Astrocyte of the hippocampus (primary cell): ENCODE data around the gene TSKS.
A peak's percentile ranks its signal among the peaks of the same experiment; 100 is the strongest.

Source experiments
- DNase-seq: peaks from one replicate; pipeline ENCODE4 v3.0.0; 2011; ENCODE audit warnings: low read depth, low spot score

Gene TSKS

DNA sequence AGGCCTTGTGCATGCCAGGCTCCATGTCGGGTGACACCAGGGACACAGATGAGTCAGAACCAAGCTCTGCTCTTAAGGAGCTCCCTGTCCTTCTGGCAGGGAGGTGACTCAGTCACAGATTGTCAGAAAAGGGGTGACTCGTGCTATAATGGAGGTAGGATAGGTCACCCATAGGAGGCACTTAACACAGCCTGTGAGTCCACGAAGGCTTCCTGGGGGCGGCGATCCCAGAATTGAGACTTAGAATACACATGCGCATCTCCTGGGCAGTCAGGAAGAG, 30.4 kb upstream of the TSKS start:
- peak; percentile 26 for DNase-seq

DNA sequence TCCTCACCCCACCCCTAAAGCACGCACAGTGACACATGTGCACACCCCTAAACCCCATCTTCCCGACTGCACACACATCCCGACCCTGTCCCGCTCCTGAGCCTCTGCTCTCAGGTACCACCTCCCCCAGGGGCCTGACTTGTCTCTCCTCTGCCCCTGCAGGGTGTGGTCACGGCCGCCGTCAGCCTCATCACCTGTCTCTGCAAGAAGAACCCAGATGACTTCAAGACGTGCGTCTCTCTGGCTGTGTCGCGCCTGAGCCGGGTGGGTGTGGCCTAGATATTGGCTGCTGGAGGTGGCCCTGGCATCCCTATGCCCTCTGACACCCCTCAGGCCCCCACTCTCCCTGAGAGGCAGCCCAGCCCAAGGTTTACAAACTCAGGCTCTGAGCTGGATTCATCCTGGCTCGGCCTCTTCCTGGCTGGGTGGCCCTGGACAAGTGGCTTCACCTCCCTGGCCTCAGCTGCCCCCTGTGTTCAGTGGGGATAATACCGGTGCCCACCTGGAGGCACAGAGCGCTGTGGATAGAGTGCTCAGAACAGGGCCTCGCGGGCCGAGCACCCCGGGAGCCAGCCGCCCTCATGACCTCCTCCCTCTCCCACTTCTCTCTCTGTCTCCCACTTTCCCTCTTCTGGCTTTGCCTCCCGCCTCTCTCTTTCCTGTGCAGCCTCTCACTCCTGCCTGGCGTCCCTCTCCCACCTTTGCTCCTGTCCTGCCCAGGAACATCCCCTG, 29.9 kb upstream of the TSKS start:
- no peak for DNase-seq

DNA sequence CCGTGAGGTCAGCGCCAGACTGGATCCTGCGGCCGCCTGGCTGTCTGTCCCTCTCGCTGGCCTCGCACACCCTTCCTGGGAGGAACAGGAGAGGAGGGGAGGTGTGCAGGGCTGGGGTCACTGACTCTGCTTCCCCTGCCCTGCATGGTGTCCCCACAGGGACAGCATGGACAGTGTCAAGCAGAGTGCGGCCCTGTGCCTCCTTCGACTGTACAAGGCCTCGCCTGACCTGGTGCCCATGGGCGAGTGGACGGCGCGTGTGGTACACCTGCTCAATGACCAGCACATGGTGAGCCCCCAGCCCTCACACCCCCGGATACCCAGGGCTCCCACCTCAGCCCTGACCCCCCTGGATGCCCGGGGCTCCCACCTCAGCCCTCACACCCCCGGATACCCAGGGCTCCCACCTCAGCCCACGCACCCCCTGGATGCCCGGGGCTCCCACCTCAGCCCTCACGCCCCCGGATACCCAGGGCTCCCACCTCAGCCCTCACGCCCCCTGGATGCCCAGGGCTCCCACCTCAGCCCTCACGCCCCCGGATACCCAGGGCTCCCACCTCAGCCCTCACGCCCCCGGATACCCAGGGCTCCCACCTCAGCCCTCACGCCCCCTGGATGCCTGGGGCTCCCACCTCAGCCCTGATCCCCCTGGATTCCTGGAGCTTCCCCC, 28.8 kb upstream of the TSKS start:
- DNase-seq, result no peak

DNA sequence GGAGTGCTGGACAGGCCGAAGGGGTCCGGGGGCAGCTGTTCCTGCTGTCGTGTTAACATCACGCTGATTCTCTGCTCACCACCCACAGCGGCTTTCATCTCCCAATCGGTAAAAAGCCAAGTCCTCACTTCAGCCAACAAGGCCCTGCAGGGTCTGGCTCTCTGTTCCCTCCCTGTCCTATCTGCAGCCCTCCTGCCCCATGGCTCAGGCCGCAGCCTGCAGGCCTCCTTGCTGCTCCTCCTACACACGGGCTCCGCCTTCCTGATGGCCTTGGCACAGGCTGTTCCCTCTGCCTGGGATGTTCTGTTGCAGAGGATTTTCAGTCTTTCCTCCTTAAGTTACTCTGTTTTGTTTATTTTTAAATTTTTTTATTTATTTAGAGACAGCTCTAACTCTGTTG, 27.8 kb upstream of the TSKS start:
- no peak for DNase-seq

DNA sequence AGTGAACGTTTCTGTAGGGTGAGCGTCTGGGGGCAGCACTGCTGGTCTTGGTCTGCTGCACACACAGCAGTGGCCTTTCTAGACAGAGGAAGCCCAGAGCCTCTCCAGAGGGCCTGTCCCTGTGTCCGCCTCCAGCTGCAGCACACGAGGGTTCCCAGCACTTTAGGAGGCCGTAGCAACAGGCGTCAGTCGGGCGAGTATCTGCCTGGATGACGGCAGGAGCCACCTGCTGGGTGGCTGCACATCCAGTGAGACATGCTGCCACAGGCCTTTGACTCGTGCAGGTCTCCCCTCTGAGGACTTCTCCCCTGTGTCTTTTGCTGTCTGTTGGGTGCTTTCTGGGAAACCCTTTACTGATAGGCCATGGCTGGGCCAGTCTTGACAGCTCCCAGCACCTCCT, 25.8 kb upstream of the TSKS start:
- no peak for DNase-seq

DNA sequence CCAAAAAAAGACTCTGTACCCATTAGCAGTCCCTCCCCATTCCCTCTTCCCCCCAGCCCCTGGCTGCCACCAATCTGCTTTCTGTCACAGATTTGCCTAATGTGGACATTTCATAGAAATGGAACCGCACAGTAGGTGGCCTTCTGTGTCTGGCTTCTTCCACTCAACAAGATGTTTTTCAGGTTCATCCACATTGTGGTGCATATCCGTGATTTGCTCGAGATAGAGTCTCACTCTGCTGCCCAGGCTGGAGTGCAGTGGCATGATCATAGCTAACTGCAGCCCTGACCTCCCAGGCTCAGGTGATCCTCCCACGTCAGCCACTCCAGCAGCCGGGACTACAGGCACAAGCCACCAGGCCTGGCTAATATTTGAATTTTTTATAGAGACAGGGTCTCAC, 24.6 kb upstream of the TSKS start:
- DNase-seq, result no peak

DNA sequence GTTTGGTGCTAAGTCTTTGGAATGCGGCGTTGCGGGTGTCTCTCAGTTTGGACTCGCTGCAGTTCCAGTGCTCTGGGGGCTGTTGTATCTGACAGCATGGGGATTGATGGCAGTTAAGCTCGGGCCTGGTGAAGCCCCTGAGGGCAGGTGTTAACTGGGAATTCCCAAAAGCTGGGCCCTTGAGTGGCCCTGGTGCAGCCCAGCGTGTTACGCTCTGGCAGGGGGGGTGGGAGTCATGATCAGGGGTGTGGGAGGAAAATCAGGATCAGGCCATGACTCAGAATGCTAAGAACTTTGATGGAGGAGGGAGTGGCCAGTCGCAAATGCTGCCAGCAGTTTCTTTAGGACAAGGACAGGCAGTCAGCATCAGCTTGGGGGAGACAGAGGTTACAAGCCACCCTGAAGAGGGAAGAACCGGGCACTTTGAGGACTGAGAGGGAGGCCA, 23.3 kb upstream of the TSKS start:
- peak; percentile 52 for DNase-seq

DNA sequence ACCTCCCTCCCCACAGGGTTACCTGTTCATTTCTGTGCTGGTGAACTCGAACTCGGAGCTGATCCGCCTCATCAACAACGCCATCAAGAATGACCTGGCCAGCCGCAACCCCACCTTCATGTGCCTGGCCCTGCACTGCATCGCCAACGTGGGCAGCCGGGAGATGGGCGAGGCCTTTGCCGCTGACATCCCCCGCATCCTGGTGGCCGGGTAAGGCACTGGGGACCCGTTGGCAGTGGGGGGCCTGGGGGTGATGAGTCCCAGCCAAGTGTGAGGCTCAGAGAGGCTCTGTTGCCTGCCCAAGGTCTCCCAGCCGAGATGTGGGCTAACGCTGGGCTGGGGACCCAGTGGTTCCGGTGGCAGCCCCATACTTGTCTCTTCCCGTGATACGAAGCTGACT, 19.4 kb upstream of the TSKS start:
- DNase-seq, result no peak

DNA sequence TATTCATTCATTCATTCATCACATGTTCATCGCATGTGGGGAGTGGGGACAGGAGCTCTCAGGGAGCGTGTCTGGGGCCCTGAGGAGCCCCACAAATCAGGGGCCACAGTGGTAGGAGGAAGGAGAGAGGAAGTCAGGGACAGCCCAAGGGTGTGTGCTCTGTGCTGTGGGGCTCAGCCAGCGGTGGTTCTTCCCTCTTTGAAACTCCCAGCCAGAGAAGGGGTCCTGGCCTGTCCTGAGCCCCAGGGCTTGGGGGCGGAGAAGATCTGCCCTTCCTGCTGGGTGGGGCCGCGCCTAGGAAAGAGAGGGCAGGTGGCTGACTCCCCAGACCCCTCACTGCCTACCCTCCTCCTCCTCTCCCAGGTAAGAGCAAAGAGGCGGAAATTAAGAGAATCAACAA, 18.3 kb upstream of the TSKS start:
- no peak for DNase-seq

DNA sequence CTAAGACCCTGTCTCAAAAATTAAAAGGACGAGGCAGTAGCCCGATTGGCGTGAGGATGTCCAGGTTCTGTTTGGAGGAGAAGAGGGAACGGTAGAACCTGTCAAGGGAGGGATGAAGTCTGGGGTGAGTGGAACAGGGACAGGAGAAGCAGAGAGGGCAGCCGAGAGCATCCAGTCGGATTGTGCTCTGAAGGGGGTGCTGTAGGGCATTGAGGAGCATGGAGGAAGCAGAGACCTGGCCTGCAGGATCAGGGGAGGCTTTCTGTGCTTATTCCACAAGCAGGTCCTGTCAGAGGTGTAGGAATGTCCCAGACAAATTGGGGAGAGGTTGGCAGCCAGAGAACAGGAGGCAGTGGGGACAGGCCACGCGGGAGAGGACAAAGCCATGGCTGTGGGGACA, 17.8 kb upstream of the TSKS start:
- DNase-seq, result no peak

DNA sequence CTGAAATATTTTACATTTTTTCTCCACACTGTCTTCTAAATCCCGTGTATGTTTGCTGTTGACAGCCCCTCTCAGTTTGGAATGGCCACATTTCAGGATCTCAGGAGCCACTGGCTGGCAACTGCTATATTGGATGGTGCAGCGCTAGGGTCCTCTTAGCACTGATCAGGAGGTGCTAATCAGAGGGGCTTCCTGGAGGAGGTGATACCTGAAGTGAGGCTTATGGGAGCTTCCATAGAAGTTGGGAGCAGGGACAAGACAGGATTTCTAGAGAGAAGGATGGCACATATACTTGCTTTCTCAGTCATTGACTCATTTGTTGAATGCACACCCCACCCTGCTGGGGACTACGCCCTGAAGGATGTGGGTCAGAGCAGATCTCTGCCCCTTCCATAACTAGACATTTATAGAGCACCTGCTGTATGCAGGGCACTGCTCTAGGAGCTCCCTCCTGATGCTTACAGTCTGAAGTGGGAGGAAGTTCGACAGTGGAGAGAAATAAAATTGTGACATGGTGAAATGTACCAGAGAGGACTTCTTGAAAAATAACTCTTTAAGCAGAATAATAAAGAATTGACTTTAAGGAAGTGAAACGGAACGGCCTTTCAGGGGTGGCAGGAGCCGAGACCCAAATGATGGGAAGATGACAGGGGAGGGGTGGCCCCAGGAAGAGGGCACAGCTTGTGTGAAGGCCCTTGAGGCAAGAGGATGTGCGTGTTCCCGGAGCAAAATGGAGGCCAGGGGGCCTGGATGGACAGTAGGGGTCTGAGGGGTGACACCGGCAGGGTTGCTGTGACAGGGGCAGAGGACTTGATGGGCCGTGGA, 16.8 kb upstream of the TSKS start:
- DNase-seq, result no peak

DNA sequence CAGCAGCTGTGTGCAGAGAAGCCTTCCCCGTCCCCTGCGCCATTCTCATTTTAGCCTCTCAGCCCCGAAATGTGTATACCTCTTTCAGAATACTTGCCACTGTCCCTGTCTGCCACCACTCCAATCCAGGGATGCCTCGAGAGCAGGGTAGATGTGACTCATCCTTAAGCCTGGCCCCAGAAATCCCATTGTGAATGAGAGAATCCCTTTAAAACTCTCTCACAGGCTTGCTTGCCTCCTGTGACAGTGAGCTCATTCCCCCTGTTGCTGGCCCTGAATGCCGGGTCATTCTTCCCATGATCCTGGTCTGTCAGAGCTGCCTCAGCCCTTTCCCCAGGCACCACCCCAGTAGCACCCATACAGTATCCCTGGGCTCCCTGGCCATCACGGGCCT, 13.3 kb upstream of the TSKS start:
- no peak for DNase-seq

DNA sequence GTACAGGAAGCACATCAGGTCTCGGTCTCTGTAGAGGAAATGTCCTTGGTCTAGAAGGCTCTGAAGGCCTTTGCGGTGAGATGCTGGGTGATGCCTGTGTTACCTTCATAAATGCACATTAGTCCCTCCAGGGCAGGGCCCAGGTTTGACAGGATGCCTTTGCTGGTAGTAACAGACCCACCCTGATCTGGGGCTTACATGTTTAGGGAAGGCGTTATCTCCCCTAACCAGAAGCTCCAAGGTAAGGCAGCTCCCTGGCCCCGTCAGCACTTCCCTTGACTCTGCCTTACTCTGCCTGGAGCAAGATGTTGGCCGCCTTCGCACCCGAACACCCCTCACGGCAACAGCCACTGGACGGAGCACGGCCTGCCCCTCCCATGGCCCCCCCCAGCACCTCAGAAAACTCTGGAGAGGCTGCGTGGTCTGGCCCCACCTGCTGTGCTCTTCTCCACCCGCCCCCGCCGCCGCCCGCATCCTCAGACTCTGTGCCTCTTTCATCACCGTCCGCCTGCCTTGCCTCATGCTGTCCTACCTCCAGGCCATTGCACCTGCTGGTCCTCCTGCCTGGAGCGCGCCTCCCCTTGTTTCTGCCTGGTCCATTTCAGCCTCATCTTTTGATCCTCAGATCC, 12.8 kb upstream of the TSKS start:
- no peak for DNase-seq

DNA sequence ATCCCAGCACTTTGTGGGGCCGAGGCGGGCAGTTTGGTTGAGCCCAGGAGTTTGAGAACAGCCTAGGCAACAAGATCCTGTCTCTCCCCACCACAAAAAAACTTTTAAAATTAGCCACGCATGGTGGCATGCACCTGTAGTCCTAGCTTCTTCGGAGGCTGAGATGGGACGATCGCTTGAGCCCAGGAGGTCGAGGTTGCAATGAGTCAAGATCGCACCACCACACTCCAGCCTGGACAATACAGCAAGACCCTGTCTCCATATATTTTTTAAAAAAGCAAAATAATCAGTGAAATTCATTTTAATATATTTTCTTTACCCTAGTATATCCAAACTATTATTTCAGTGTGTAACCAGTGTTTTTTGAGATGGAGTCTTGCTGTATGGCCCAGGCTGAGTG, 11.9 kb upstream of the TSKS start:
- DNase-seq, result no peak

DNA sequence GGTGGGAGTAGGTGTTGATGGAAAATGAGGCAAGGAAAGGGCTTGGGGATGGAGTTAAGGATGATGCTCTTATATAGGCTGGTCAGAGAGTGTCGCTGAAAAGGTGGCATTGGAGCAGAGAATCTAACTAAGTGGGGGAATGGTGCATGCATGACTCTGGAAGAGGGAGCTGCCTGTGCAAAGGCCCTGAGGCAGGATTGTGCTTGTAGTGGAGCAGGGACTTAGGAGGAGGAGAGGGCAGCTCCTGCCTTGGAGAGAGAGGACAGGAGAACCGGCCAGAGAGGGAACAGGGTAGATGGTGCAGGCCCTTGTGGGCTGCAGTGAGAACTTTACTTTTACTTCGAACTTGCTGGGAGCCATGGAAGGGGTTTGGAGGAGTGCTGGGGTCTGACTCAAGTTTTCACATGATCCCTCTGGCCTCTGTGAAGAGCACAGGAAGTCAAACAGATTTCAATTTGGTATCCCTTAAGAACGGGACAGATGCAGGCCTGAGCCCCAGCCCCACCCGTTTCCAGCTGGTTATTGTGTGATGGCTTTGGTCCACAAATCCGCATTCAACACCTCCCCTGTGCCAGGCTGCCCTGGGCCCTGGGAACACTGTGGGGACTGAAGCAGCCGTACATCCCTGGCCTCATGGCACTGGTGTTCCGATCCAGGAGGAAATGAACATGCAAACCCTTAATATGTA, 10.7 kb upstream of the TSKS start:
- no peak for DNase-seq

DNA sequence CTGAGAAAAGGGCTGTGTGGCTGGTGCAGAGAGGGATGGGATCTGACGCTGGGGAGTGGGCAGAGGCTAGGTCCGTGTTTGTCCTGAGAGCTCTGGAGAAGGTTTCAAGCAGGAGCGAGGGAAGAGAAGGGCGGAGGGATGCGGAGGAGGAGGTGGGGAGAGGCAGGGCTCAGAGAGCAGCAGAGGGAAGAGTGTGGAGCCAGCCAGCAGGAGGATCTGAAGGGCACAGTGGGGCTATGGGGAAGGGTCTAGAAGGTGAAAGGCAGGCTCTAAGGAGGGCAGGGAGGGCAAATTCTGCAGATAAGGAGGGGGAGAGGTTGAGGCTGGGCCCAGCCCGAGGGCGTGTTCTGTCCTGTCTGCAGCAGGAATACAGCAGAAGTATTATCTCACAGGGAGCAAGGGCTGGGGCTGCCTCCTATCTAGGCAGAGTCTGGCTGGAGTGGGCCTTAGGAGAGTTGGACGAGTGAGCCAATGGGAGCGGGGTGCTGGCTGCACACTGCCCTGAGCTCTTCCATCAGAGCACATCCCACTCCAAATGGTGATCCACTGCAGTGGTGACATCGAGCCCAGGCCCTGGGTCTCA, 9.8 kb upstream of the TSKS start:
- DNase-seq, result no peak

DNA sequence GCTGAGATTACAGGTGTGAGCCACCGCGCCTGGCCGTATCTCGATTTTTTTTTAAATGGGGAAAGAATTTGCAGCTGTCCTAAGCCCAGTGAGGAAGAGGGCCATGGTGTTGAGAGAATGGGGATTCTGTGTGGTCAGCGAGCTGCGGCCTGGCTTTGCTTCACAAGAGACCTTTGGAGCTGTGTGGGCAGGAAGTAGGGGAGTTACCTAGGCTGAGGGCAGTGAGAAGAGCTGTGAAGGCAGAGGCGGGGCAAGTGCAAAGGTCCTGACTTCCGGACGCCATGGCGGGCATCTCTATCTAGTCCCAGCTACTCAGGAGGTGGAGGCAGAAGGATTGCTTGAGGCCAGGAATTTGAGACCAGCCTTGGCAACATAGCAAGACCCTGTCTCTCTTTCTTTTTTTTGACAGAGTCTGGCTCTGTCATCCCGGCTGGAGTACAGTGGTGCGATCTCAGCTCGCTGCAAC, 8.6 kb upstream of the TSKS start:
- no peak for DNase-seq

DNA sequence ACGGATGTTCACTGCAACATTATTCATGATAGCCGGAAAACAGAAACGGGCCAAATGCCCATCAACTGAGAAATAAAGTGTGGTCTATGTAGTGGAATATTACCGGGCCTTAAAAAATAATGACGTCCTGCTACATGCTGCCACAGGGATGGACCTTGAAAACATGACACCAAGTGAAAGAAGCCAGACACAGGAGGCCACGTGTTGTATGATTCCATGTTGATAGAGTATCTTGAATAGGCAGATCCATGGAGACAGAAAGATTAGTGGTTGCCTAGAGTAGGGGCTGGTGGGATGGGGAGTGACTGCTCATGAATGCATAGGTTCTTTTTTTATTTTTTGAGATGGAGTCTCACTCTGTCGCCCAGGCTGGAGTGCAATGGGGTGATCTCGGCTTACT, 7.4 kb upstream of the TSKS start:
- DNase-seq, result no peak

DNA sequence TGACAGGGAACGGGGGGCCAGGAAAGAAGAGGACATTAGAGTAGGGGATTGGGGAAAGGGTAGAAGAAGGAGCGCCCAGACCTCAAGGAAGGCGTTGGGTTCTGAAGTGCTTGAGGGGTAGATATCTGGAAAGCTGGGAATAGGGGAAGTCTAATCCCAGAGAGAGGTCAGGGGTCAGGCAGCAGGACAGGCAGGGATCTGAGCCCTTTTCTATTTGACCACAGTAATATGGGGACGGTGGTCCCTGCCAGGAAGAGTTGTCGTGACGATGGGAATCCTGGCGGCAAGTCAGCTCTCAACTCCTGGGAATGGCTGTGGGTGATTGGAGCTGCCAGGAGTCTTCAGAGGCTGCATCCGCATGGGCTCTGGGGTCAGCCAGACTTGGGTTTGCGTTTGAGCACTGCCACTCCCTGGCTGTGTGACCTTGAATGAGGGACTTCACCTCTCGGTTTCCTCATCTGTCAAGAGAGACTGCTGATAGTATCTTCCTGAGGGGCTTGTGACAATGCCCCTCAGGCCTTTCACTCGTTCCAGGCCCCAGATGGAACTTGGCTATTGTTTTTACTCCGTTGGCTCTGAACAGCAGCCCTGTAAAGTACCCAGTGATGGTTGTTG, 5.0 kb upstream of the TSKS start:
- no peak for DNase-seq

DNA sequence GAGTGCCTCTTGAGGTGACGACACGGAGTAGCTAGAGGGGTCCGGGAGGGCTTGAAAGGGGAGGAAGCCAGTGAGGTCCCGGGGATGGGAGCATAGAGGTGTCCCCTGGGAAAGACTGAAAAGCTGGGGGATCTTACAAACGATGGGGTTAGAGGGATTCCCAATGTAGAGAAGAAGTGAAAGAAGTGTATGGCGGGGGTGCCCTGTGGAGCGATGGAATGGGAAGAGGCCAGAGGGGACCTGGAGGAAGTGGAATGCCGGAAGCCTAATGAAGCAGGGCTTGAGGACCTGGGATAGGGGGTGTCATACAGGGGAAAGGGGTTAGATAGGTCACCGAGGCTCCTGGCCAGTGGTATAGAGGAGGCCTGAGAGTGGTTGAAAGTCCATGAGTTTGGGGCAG, 4.3 kb upstream of the TSKS start:
- DNase-seq, result peak; percentile 34

DNA sequence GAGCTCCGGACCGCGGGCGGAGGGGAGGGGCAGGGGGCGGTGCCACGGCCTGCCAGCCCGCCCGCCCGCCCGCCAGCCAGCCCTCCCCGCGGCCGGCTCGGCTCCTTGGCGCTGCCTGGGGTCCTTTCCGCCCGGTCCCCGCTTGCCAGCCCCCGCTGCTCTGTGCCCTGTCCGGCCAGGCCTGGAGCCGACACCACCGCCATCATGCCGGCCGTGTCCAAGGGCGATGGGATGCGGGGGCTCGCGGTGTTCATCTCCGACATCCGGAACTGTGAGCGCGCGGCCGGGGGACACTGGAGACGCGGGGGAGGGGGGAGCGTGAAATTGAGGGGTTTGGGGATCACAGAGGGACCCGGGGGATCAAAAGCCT, 3.8 kb upstream of the TSKS start, which contains the start of gene AP2A1:
Gene AP2A1, plus strand, starts transcription at position 72 of the 370 bp plus-strand sequence. Its CDS starts 133 bp downstream, at position 205.
- no peak for DNase-seq
